HG02759 (cell line): ENCODE data around the gene FCHSD2.
"Not testable (repeated sequence)": the region's sequence is repeated elsewhere in the genome, so short reads cannot be mapped to it uniquely, and the experiment has no call there.

Source experiments
- ATAC-seq: cut with Tn5 transposase; IDR thresholded peaks from one replicate; pipeline ENCODE4 v1.9.1; 2021; ENCODE audit warnings: mild to moderate bottlenecking, moderate library complexity; ENCODE audit not compliant: unreplicated experiment

FCHSD2 gene

GRCh38 chr11:72848846-72849466 is 293.2 kb downstream of the FCHSD2 start:
- no peak for ATAC-seq

- ATAC-seq, result no peak
These were observed 297.8 kb downstream of the FCHSD2 start for GRCh38 chr11:72844356-72844755.

GRCh38 chr11:72842653-72843330 is 299.3 kb downstream of the FCHSD2 start:
- ATAC-seq, result no peak

- no peak for ATAC-seq
These were observed 300.0 kb downstream of the FCHSD2 start for GRCh38 chr11:72842126-72842525.

GRCh38 chr11:72841397-72841796 is 300.7 kb downstream of the FCHSD2 start:
- no peak for ATAC-seq

- no peak for ATAC-seq
These were observed 301.3 kb downstream of the FCHSD2 start for GRCh38 chr11:72840780-72841179.

GRCh38 chr11:72838691-72839305 is 303.3 kb downstream of the FCHSD2 start:
- ATAC-seq, result no peak

GRCh38 chr11:72836111-72836510 is 306.0 kb downstream of the FCHSD2 start:
- ATAC-seq, result no peak

- no peak for ATAC-seq
These were observed 307.2 kb downstream of the FCHSD2 start for GRCh38 chr11:72834905-72835304.

GRCh38 chr11:72833811-72834493 is 308.2 kb downstream of the FCHSD2 start:
- ATAC-seq, result no peak

- no peak for ATAC-seq
These were observed 308.9 kb downstream of the FCHSD2 start for GRCh38 chr11:72833083-72833733.

- no peak for ATAC-seq
These were observed 309.6 kb downstream of the FCHSD2 start for GRCh38 chr11:72832301-72833082.

- peak; percentile 56 for ATAC-seq
These were observed 310.4 kb downstream of the FCHSD2 start for GRCh38 chr11:72831521-72832300.

GRCh38 chr11:72829884-72830533 is 312.1 kb downstream of the FCHSD2 start:
- ATAC-seq, result no peak

GRCh38 chr11:72829178-72829577 is 312.9 kb downstream of the FCHSD2 start:
- no peak for ATAC-seq

- no peak for ATAC-seq
These were observed 313.4 kb downstream of the FCHSD2 start for GRCh38 chr11:72828692-72829101.

- no peak for ATAC-seq
These were observed 314.0 kb downstream of the FCHSD2 start for GRCh38 chr11:72828081-72828567.

- not testable (repeated sequence) for ATAC-seq
These were observed 314.5 kb downstream of the FCHSD2 start for GRCh38 chr11:72827656-72828055.

- no peak for ATAC-seq
These were observed 315.1 kb downstream of the FCHSD2 start for GRCh38 chr11:72826942-72827480.
